Inflammatory macrophage treated with lipopolysaccharide for 4 hours (primary cell): ENCODE data around the gene NFS1.

Experiments used
- DNase-seq: peaks from one replicate; pipeline ENCODE4 v3.0.0-alpha.2; 2020

NFS1 gene

GRCh38 chr20:35635652-35636051, 63.5 kb downstream of the NFS1 start:
- DNase-seq: no peak

DNA sequence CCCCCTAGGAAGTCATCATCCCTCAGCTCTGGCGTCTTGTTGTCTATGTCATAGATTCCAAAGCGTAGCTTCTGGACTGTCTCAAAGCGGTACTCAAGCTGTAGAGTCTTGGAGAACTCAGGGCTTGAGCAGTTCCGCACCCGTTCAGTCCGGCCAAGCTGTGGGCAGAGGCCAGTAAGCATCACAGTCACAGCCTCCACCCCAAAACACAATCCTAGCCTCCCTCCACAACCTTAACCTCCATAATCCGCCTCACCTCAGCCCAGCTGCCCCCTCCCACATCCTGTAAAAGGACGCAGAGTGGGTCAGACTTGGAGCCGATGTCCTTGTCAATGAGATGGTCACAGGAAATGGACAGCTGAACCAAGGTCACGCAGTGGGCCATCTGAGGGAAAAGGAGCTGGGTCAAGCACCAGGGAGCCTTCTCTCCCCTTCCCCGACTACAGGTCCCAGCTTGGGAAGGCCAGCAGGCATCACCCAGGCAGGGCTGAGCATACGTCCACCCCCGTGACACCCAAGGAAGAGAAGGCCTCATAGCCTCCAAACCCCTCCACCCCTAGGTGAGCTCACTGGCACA, 66.5 kb downstream of the NFS1 start:
- no peak for DNase-seq

DNA sequence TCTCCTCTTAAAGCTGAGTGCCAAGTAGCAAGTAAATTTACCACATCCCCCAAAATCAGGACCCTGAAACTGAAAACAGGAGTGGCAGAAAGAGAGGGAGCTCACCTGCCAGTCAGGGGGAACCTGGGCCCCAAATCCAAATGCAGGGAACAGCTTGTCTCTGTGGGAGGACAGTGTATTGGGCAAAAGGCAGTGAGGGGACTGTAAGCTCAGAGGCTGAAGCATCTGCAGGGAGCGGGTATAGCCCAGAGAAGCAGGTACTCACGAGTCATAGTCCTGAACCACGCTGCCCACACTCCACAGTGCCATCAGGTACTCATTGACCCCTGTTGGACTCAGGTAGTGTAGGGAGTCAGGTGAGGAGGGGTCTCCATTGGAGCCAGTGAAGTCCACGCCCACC, 68.5 kb downstream of the NFS1 start:
- DNase-seq: no peak

- peak; percentile 58 for DNase-seq
Observed at GRCh38 chr20:35629427-35630145, 69.6 kb downstream of the NFS1 start.

DNA sequence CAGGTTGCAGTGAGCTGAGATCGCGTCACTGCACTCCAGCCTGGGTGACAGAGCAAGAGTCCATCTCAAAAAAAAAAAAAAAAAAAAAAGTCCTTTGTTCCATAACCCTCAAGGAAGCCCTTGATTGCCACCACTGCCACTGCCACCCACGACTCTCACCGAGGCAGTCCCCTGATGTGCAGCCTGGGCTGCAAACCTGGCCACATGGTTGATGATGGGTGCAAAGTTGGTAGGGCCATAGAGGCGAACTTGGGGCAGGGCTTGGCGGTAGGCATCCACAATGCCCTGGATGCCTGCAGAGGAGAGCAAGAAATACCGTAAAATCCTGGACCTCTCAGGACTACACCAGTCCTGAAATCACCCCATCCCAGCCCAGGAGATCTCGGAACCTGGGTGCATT, 72.0 kb downstream of the NFS1 start:
- no peak for DNase-seq

DNA sequence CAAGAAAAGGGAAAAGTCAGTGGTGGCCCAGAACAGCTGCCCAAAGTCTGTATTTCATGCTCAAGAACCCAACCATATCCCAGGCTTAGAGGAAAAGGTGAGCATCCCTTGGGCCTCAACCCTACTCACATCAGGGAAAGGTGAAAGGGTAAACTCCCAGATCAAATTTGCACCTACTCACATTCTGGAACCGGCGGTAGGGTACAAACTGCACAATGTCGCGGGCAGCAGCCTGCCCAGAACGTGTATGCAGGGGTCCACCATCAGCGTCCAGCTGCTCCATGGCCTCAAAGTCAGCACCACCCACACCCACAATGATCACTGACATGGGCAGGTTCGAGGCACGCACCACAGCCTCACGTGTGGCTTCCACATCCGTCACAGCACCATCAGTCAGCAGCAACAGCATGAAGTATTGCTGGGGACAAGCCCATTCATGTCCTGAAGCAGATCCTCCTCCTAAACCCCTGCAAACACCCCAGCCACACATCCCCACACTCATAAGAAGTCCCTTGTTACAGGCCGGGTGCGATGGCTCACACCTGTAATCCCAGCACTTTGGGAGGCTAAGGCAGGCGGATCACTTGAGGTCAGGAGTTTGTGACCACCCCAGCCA, 72.7 kb downstream of the NFS1 start:
- DNase-seq: no peak

- no peak for DNase-seq
Observed at GRCh38 chr20:35625584-35626385, 73.4 kb downstream of the NFS1 start.

DNA sequence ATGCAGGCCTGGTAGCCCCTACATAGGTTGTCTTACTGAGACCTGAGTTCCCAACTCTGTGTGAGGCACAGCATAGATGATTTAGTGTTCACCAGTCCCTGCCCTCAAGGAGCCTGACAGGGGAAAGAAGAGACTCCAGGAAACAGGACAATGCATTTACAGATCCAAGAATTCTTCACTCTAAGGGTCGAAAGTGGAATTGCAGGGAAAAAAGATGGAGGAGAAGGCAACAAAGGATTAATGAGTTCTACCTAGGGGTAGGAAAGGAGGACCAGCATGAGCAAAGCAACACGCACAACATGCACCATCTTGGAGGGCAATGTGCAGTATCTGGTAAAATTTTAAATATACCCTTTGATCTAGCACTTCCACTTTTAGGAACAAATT, 77.6 kb downstream of the NFS1 start:
- DNase-seq: no peak

- DNase-seq: no peak
Observed at GRCh38 chr20:35620818-35621559, 78.2 kb downstream of the NFS1 start.

DNA sequence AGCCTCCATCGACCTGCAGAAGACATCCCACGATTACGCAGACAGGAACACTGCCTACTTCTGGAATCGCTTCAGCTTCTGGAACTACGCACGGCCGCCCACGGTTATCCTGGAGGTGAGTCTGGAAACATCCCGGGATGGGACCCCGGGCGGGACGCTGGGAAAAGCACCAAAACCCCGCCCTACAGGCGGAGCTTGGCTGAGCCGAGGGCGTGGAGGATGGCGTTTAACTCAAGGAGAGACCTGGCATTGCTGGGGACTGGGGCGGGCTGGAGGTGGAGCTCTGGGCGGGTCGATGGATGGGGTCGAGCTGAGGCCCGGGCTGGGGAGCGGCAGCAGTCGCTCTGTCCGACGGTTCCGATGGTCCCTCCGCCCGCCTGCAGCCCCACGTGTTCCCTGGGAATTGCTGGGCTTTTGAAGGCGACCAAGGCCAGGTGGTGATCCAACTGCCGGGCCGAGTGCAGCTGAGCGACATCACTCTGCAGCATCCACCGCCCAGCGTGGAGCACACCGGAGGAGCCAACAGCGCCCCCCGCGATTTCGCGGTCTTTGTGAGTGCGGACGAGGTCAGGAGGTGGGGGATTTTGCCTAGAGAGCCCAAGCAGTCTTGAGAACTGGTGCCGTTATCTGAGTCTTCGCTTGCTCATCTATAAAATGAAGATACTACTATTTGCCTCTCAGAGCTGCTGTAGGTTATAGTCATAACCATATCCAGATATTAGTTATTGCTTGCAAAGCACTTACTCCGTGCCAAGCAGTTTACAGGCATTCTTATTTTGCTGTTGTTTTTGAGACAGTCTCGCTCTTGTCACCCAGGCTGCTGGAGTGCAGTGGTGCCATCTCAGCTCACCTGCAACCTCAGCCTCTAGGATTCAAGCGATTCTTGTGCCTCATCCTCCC, 79.7 kb downstream of the NFS1 start:
- peak; percentile 19 for DNase-seq

GRCh38 chr20:35618263-35619131, 80.7 kb downstream of the NFS1 start:
- no peak for DNase-seq
